ENCODE data around the gene ZSCAN5B.

ZSCAN5B gene

GRCh38 chr19:56146904-56147303, 50.7 kb downstream of the ZSCAN5B start:
- DNase-seq (ENCODE audit: low read depth in 3 of 3, low spot score in 1 of 3) = no peak

GRCh38 chr19:56145698-56146097, 51.9 kb downstream of the ZSCAN5B start:
- no peak for DNase-seq (ENCODE audit: low read depth in 3 of 3, low spot score in 1 of 3)

GRCh38 chr19:56144831-56145230, 52.8 kb downstream of the ZSCAN5B start:
- no peak for DNase-seq (ENCODE audit: low read depth in 3 of 3, low spot score in 1 of 3)

- DNase-seq (ENCODE audit: low read depth in 3 of 3, low spot score in 1 of 3) = no peak
Measured at GRCh38 chr19:56144376-56144775, 53.2 kb downstream of the ZSCAN5B start.

- no peak for DNase-seq (ENCODE audit: low read depth in 3 of 3, low spot score in 1 of 3)
Measured at GRCh38 chr19:56142897-56143434, 54.6 kb downstream of the ZSCAN5B start.

GRCh38 chr19:56142087-56142787, 55.3 kb downstream of the ZSCAN5B start:
- no peak for DNase-seq (ENCODE audit: low read depth in 3 of 3, low spot score in 1 of 3)

- DNase-seq (ENCODE audit: low read depth in 3 of 3, low spot score in 1 of 3) = peak in 1 of 3 donors; percentile 18
Measured at GRCh38 chr19:56141417-56141993, 56.1 kb downstream of the ZSCAN5B start.

GRCh38 chr19:56140583-56141416, 56.8 kb downstream of the ZSCAN5B start, which contains the start of gene ZNF444:
ZNF444 (plus strand) TSS chr19:56141287; CDS start chr19:56146912, 5,625 bp downstream.
- DNase-seq (ENCODE audit: low read depth in 3 of 3, low spot score in 1 of 3) = peak; percentile 96 to 99 (median 98)

- DNase-seq (ENCODE audit: low read depth in 3 of 3, low spot score in 1 of 3) = no peak
Measured at GRCh38 chr19:56139847-56140582, 57.6 kb downstream of the ZSCAN5B start.

Data from stimulated activated CD4-positive, alpha-beta T cell treated with anti-CD3 and anti-CD28 coated beads, TNF-alpha, amount 100 ng/mL, for 1 hour (primary cell).